ENCODE measurements around the gene PFDN2.

PFDN2 gene

GRCh38 chr1:161083748-161084596 lies 33.9 kb downstream of the PFDN2 start:
- 100% methylated on average over 1 of the region's 10 CpGs; no CpG with 5 or more reads in 1 of the 2 donors for WGBS, 2 donors (ENCODE audit: extremely low coverage in 2 of 2, insufficient read length in 2 of 2, insufficient replicate concordance in 1 of 2)
- Histone ChIP-seq H3K23ac (ENCODE audit: low read depth, low read length, poor library complexity) (no peak overlapping the region), H4K8ac (ENCODE audit: low read depth, low read length) (no peak overlapping the region), H3K18ac (ENCODE audit: low read length) (peak overlapping the region; percentile 16), H3K14ac (ENCODE audit: low read length) (no peak overlapping the region), H2AFZ (ENCODE audit: low read length) (no peak overlapping the region), H2BK12ac (ENCODE audit: low read length) (no peak overlapping the region), H3K9me3 (replicated peaks in 1 of 2; ENCODE audit: control insufficient read depth in 2 of 2, insufficient read depth in 1 of 2, low read depth in 1 of 2, low read length in 2 of 2) (no peaks in the 10 kb centered on the region), H2BK15ac (ENCODE audit: low read length) (no peak overlapping the region), H2BK5ac (ENCODE audit: low read length) (no peak overlapping the region), H3K4me3 (ENCODE audit: low read length in 2 of 2) (no peak overlapping the region), H2BK120ac (ENCODE audit: low read depth, low read length) (no peak overlapping the region), H3K27me3 (ENCODE audit: control insufficient read depth in 3 of 3, insufficient read depth in 3 of 3, low read depth in 1 of 3, low read length in 3 of 3) (peaks cover 0 to 31% (median 0%) of the 10 kb centered on the region in 3 experiments), H3K36me3 (replicated peaks in 1 of 2; ENCODE audit: control insufficient read depth in 2 of 2, insufficient read depth in 2 of 2, low read length in 2 of 2) (no peaks in the 10 kb centered on the region), H4K91ac (ENCODE audit: low read depth, low read length, poor library complexity) (no peak overlapping the region), H3K27ac (replicated peaks; ENCODE audit: low read length) (no peak overlapping the region), H3K4me1 (ENCODE audit: control insufficient read depth in 2 of 2, insufficient read depth in 1 of 2, low read depth in 1 of 2, low read length in 2 of 2) (peaks cover 4 to 6% of the 10 kb centered on the region in 2 donors), H2AK5ac (ENCODE audit: low read depth, low read length) (peak overlapping the region; percentile 74), H3K4me2 (ENCODE audit: insufficient read depth, low read length, poor library complexity, severe bottlenecking) (no peak overlapping the region), H3K79me1 (ENCODE audit: low read depth, low read length) (no peaks in the 10 kb centered on the region), H3K4ac (ENCODE audit: low read length) (no peak overlapping the region), H3K9ac (ENCODE audit: low read depth, low read length, poor library complexity) (no peak overlapping the region)
- DNase-seq (ENCODE audit: low spot score), result no peak

GRCh38 chr1:161082996-161083747 lies 34.7 kb downstream of the PFDN2 start:
- Histone ChIP-seq H3K4ac (ENCODE audit: low read length) (no peak overlapping the region), H2AK5ac (ENCODE audit: low read depth, low read length) (peak overlapping the region; percentile 74), H2AFZ (ENCODE audit: low read length) (no peak overlapping the region), H3K9ac (ENCODE audit: low read depth, low read length, poor library complexity) (no peak overlapping the region), H2BK12ac (ENCODE audit: low read length) (no peak overlapping the region), H4K91ac (ENCODE audit: low read depth, low read length, poor library complexity) (no peak overlapping the region), H2BK15ac (ENCODE audit: low read length) (no peak overlapping the region), H3K14ac (ENCODE audit: low read length) (no peak overlapping the region), H4K8ac (ENCODE audit: low read depth, low read length) (no peak overlapping the region), H3K23ac (ENCODE audit: low read depth, low read length, poor library complexity) (no peak overlapping the region), H3K27me3 (ENCODE audit: control insufficient read depth in 3 of 3, insufficient read depth in 3 of 3, low read depth in 1 of 3, low read length in 3 of 3) (peaks cover 0 to 23% (median 0%) of the 10 kb centered on the region in 3 experiments), H3K4me1 (ENCODE audit: control insufficient read depth in 2 of 2, insufficient read depth in 1 of 2, low read depth in 1 of 2, low read length in 2 of 2) (peaks cover 4 to 6% of the 10 kb centered on the region in 2 donors), H3K4me3 (ENCODE audit: low read length in 2 of 2) (no peak overlapping the region), H3K79me1 (ENCODE audit: low read depth, low read length) (no peaks in the 10 kb centered on the region), H3K9me3 (replicated peaks in 1 of 2; ENCODE audit: control insufficient read depth in 2 of 2, insufficient read depth in 1 of 2, low read depth in 1 of 2, low read length in 2 of 2) (no peaks in the 10 kb centered on the region), H3K36me3 (replicated peaks in 1 of 2; ENCODE audit: control insufficient read depth in 2 of 2, insufficient read depth in 2 of 2, low read length in 2 of 2) (no peaks in the 10 kb centered on the region), H2BK5ac (ENCODE audit: low read length) (no peak overlapping the region), H3K27ac (replicated peaks; ENCODE audit: low read length) (no peak overlapping the region), H3K18ac (ENCODE audit: low read length) (peak overlapping the region; percentile 16), H2BK120ac (ENCODE audit: low read depth, low read length) (no peak overlapping the region), H3K4me2 (ENCODE audit: insufficient read depth, low read length, poor library complexity, severe bottlenecking) (no peak overlapping the region)
- WGBS, 2 donors (ENCODE audit: extremely low coverage in 2 of 2, insufficient read length in 2 of 2, insufficient replicate concordance in 1 of 2), result no CpG with 5 or more reads among the region's 8 CpGs
- DNase-seq (ENCODE audit: low spot score), result no peak

- Histone ChIP-seq H2AK5ac (ENCODE audit: low read depth, low read length) (peak overlapping the region; percentile 22), H3K36me3 (replicated peaks in 1 of 2; ENCODE audit: control insufficient read depth in 2 of 2, insufficient read depth in 2 of 2, low read length in 2 of 2) (no peaks in the 10 kb centered on the region), H3K4ac (ENCODE audit: low read length) (no peak overlapping the region), H3K9me3 (replicated peaks in 1 of 2; ENCODE audit: control insufficient read depth in 2 of 2, insufficient read depth in 1 of 2, low read depth in 1 of 2, low read length in 2 of 2) (no peaks in the 10 kb centered on the region), H3K27ac (replicated peaks; ENCODE audit: low read length) (no peak overlapping the region), H2BK15ac (ENCODE audit: low read length) (no peak overlapping the region), H3K14ac (ENCODE audit: low read length) (no peak overlapping the region), H4K91ac (ENCODE audit: low read depth, low read length, poor library complexity) (no peak overlapping the region), H3K4me1 (ENCODE audit: control insufficient read depth in 2 of 2, insufficient read depth in 1 of 2, low read depth in 1 of 2, low read length in 2 of 2) (peaks cover 4 to 6% of the 10 kb centered on the region in 2 donors), H2BK12ac (ENCODE audit: low read length) (no peak overlapping the region), H2AFZ (ENCODE audit: low read length) (no peak overlapping the region), H3K27me3 (ENCODE audit: control insufficient read depth in 3 of 3, insufficient read depth in 3 of 3, low read depth in 1 of 3, low read length in 3 of 3) (peaks cover 0 to 17% (median 0%) of the 10 kb centered on the region in 3 experiments), H2BK120ac (ENCODE audit: low read depth, low read length) (no peak overlapping the region), H3K9ac (ENCODE audit: low read depth, low read length, poor library complexity) (no peak overlapping the region), H2BK5ac (ENCODE audit: low read length) (no peak overlapping the region), H3K4me2 (ENCODE audit: insufficient read depth, low read length, poor library complexity, severe bottlenecking) (no peak overlapping the region), H3K4me3 (ENCODE audit: low read length in 2 of 2) (no peak overlapping the region), H3K18ac (ENCODE audit: low read length) (no peak overlapping the region), H4K8ac (ENCODE audit: low read depth, low read length) (no peak overlapping the region), H3K23ac (ENCODE audit: low read depth, low read length, poor library complexity) (no peak overlapping the region), H3K79me1 (ENCODE audit: low read depth, low read length) (no peaks in the 10 kb centered on the region)
- DNase-seq (ENCODE audit: low spot score), result no peak
- WGBS, 2 donors (ENCODE audit: extremely low coverage in 2 of 2, insufficient read length in 2 of 2, insufficient replicate concordance in 1 of 2), result no CpG with 5 or more reads among the region's 2 CpGs
Observed at GRCh38 chr1:161082483-161082882, 35.4 kb downstream of the PFDN2 start.

- H2BK120ac ChIP-seq (ENCODE audit: low read depth, low read length), result no peak overlapping the region
- H2BK5ac ChIP-seq (ENCODE audit: low read length), result no peak overlapping the region
- H3K4me1 ChIP-seq (ENCODE audit: control insufficient read depth in 2 of 2, insufficient read depth in 1 of 2, low read depth in 1 of 2, low read length in 2 of 2), result peaks cover 6 to 7% of the 10 kb centered on the region in 2 donors
- H2BK12ac ChIP-seq (ENCODE audit: low read length), result no peak overlapping the region
- no peak overlapping the region for H3K23ac ChIP-seq (ENCODE audit: low read depth, low read length, poor library complexity)
- no peak overlapping the region for H4K91ac ChIP-seq (ENCODE audit: low read depth, low read length, poor library complexity)
- no peak overlapping the region for H3K14ac ChIP-seq (ENCODE audit: low read length)
- H3K9me3 ChIP-seq (replicated peaks in 1 of 2; ENCODE audit: control insufficient read depth in 2 of 2, insufficient read depth in 1 of 2, low read depth in 1 of 2, low read length in 2 of 2), result no peaks in the 10 kb centered on the region
- no peak overlapping the region for H3K4me2 ChIP-seq (ENCODE audit: insufficient read depth, low read length, poor library complexity, severe bottlenecking)
- H3K18ac ChIP-seq (ENCODE audit: low read length), result no peak overlapping the region
- no peak overlapping the region for H3K9ac ChIP-seq (ENCODE audit: low read depth, low read length, poor library complexity)
- DNase-seq (ENCODE audit: low spot score), result no peak
- no peaks in the 10 kb centered on the region for H3K79me1 ChIP-seq (ENCODE audit: low read depth, low read length)
- peaks cover 0 to 13% (median 0%) of the 10 kb centered on the region in 3 experiments for H3K27me3 ChIP-seq (ENCODE audit: control insufficient read depth in 3 of 3, insufficient read depth in 3 of 3, low read depth in 1 of 3, low read length in 3 of 3)
- no peak overlapping the region for H3K27ac ChIP-seq (replicated peaks; ENCODE audit: low read length)
- no peaks in the 10 kb centered on the region for H3K36me3 ChIP-seq (replicated peaks in 1 of 2; ENCODE audit: control insufficient read depth in 2 of 2, insufficient read depth in 2 of 2, low read length in 2 of 2)
- no peak overlapping the region for H4K8ac ChIP-seq (ENCODE audit: low read depth, low read length)
- no peak overlapping the region for H3K4ac ChIP-seq (ENCODE audit: low read length)
- H2AFZ ChIP-seq (ENCODE audit: low read length), result no peak overlapping the region
- H2AK5ac ChIP-seq (ENCODE audit: low read depth, low read length), result no peak overlapping the region
- no CpG with 5 or more reads among the region's 5 CpGs for WGBS, 2 donors (ENCODE audit: extremely low coverage in 2 of 2, insufficient read length in 2 of 2, insufficient replicate concordance in 1 of 2)
- no peak overlapping the region for H2BK15ac ChIP-seq (ENCODE audit: low read length)
- H3K4me3 ChIP-seq (ENCODE audit: low read length in 2 of 2), result no peak overlapping the region
Observed at GRCh38 chr1:161081519-161081918, 36.3 kb downstream of the PFDN2 start.

All from neuronal stem cell (in vitro differentiated cells).